NCI-H128 (cell line): Measurements from ENCODE around the gene ZP1.

ENCODE experiments used
- DNase-seq: peaks from one replicate; lab custom pipeline; 2025; ENCODE audit not compliant: unreplicated experiment; lab: John Stamatoyannopoulos, UW

Gene ZP1

GRCh38 chr11:60844045-60844869 lies 23.1 kb upstream of the ZP1 start:
- DNase-seq: no peak

GRCh38 chr11:60844870-60845221 lies 22.5 kb upstream of the ZP1 start:
- DNase-seq: no peak

- DNase-seq: no peak
Measured at GRCh38 chr11:60845338-60845737, 22.0 kb upstream of the ZP1 start.

- no peak for DNase-seq
Measured at GRCh38 chr11:60847281-60847680, 20.1 kb upstream of the ZP1 start.

GRCh38 chr11:60847896-60848295 lies 19.4 kb upstream of the ZP1 start:
- no peak for DNase-seq

GRCh38 chr11:60848714-60849151 lies 18.6 kb upstream of the ZP1 start:
- DNase-seq: no peak

GRCh38 chr11:60849641-60850520 lies 17.5 kb upstream of the ZP1 start:
- no peak for DNase-seq

GRCh38 chr11:60851327-60852104 lies 15.8 kb upstream of the ZP1 start:
- DNase-seq: no peak

- no peak for DNase-seq
Measured at GRCh38 chr11:60852117-60852981, 15.0 kb upstream of the ZP1 start.

- DNase-seq: no peak
Measured at GRCh38 chr11:60852982-60853950, 14.1 kb upstream of the ZP1 start.

GRCh38 chr11:60854140-60854846 lies 13.0 kb upstream of the ZP1 start:
- no peak for DNase-seq

GRCh38 chr11:60854847-60855725 lies 12.3 kb upstream of the ZP1 start:
- DNase-seq: no peak

- no peak for DNase-seq
Measured at GRCh38 chr11:60855726-60856633, 11.4 kb upstream of the ZP1 start, which contains the start of gene PTGDR2. Gene PTGDR2, minus strand, starts transcription at chr11:60855950. Its CDS starts 2,228 bp downstream, at chr11:60853722.

- no peak for DNase-seq
Measured at GRCh38 chr11:60857378-60858232, 9.7 kb upstream of the ZP1 start.

GRCh38 chr11:60858236-60858635 lies 9.1 kb upstream of the ZP1 start:
- no peak for DNase-seq
